HG02981 (cell line): ENCODE results near the gene KDM8.
A peak's percentile ranks its signal among the peaks of the same experiment; 100 is the strongest.
"Not testable (repeated sequence)": the region's sequence is repeated elsewhere in the genome, so short reads cannot be mapped to it uniquely, and the experiment has no call there.

Experiments
- ATAC-seq: cut with Tn5 transposase; IDR thresholded peaks from one replicate; pipeline ENCODE4 v1.9.1; 2021; ENCODE audit warnings: mild to moderate bottlenecking, moderate library complexity; ENCODE audit not compliant: unreplicated experiment

KDM8 gene

DNA sequence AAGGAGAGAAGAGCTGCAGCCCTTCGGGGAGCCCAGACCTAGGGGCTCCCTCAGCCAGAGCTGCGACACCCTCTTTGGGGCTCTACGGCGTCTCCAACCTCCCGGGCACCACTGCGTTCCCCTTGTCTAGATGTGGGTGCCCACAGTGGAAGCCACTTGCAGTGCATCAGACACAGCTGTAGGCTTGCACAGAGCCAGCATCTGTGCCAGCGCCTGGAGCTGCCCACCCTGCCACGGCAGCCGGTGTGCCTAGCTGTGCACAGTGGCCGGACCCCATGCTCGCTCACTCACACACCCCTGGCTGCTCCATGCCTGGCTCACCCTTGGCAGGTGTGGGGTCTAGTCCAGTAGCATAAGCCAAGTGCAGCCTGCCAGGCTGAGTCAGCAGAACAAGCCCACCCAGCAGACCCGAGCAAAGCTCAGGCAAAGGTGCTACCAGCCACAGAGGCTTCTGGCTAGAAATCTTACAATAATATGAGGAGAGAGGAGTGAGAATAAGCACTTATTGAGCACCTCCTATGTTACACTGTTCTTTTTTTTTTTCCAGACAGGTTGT, 12.9 kb upstream of the KDM8 start:
- ATAC-seq = no peak

DNA sequence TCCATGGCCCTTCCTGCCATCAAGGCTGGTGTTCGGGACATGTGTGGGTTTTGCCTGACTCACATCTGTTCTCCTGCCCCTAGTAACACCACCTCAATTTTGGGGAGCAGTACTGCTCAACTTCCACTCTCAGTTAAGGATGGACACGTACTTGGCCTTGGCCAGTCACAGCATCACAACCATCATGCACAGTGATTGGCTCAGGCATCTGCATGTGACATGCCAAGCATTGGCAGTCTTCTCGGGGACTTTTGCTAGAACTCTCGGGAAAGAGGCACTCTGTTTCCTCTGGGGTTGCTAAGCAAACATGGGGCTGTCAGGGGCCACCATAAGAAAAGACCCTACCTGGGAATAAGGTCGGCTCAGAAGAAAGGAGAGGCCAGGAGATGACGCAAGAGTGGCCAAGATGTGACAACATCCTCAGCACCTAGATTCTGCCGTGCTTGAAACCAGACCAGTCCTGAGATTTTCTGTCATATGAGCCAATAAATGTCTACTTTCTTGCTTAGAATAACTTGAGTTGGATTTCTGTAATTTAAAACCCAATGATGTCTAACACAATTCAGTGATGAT, 11.9 kb upstream of the KDM8 start:
- ATAC-seq = no peak

- no peak for ATAC-seq
Measured at GRCh38 chr16:27193300-27193990, 9.9 kb upstream of the KDM8 start.

GRCh38 chr16:27195076-27195741, 8.1 kb upstream of the KDM8 start:
- ATAC-seq = no peak

- ATAC-seq = no peak
Measured at GRCh38 chr16:27195941-27196595, 7.3 kb upstream of the KDM8 start.

DNA sequence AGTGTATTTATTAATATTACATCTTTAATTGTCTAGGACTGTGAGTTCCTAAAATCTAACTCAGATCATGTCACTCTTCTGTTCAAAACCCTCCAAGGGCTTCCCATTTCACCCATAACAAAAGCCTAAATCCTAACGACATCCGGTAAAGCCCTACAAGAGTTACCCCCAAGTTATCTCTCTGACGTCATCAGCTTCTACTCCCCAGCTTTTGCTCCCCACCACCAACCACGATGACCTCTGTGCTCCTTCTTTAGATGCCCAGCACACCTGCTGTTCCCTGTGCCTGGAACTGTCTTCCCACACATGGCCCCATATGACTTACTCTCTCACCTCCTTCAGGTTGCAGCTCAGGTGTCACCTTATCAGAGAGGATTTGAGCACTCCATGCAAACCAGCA, 6.3 kb upstream of the KDM8 start:
- no peak for ATAC-seq

- no peak for ATAC-seq
Measured at GRCh38 chr16:27198451-27199234, 4.7 kb upstream of the KDM8 start.

GRCh38 chr16:27199235-27199586, 4.1 kb upstream of the KDM8 start:
- no peak for ATAC-seq

DNA sequence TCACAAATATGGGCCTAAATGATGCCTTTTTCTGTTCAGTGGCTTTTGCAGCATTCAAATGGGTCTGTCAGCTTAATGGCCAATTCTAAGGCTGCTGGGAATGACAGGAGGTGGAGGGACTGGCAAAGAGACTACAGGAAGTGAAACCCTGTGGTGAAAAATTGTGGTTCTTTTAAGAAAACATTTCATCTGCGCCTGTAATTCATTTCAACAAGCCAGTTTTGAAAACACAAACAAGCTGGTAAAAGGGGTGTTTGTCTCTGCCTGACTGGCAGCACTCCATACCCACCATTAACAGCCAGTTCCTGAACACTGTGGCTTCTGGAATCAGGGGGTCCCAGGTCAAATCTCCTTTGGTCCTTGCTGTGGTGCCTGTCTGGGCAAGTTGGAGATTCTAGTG, 3.6 kb upstream of the KDM8 start:
- ATAC-seq = no peak

DNA sequence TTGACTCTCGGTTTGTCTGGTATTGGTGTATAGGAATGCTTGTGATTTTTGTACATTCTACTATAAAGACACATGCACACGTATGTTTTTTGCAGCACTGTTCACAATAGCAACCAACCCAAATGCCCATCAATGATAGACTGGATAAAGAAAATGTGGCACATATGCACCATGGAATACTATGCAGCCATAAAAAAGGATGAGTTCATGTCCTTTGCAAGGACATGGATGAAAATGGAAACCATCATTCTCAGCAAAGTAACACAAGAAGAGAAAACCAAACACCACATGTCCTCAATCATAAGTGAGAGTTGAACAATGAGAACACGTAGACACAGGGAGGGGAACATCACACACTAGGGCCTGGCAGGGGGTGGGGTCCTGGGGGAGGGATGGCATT, 2.4 kb upstream of the KDM8 start:
- not testable (repeated sequence) for ATAC-seq

DNA sequence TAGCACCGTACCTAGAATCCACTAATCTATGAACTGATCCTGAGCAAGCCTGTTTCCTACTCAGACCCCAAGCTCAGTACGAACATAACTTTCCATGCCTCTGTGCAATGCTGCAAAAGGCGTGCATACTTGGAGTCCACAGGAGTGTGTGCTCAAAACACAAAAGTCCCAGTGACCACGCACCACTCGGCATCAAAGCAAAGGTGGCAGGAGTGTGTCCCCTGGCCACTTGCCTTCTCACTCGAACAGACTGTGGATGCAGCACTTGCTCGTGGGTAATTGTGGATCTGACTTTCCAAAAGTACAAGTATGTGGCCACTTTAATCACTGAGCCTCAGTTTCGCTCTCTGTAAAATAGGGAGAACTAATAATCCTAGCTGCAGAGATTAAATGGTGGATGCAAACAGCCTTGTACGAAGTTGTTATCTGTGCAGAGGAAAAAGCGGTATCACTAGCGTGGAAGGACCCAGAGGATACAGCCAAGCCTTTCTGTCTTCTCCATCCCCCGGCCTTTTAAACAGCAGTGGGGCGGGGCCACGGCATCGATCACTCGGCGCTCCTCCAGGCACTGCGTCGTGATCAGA, 311 bp upstream of the KDM8 start:
- ATAC-seq = peak; percentile 56

DNA sequence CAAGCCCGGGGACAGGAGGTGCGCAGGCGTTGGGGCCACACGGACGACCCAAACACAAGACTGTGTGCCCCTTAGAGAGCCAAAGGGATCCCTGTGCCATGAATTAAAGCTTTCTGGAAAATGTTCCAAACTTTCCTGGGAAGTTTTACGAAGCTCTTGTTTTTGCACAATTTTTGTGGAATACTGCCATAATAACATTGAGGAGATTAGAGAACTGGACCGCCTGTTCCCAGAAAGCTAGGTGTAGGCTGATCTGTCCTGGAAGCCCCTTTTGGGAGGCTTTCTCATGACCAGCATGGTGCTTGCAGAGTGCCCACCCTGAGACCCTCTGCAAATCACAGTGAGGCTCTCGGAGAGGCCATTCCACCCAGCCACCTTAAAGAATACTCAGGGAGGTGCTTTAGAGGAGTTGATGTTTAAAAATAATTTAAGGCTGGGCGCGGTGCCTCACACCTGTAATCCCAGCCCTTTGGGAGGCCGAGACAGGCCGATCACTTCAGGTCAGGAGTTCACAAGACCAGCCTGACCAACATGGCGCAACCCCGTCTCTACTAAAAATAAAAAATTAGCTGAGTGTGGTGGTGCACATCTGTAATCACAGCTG, 1.1 kb downstream of the KDM8 start:
- no peak for ATAC-seq

- ATAC-seq = no peak
Measured at GRCh38 chr16:27205423-27206065, 2.2 kb downstream of the KDM8 start.

GRCh38 chr16:27207121-27207520, 3.8 kb downstream of the KDM8 start:
- not testable (repeated sequence) for ATAC-seq

DNA sequence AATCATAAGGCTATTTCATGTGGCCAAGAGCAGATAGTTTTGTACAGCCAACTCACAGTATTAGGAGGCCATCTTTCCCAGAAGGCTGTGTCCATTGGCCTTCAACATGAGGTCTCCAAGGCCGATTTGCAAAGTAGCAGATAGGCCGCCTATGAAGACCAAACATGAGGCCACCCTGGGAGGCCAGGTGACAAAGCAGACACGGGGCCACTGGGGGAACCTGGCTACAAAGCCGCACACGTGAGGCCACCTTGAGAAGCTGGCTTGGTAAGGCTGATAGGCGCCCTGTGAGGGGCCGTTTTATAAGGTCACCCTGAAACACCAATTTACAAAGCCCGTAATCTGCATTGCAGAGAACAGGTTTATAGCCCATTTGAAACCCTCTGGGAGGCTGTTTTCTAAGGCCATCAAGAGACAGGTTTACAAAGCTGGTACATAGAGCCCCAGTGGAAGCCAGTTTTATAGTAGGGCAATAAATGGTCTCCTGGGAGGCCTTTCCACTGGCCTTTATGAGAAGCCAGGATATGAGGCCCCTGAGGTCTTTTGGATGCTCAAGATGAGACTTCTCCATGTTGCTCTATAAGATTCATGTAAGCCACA, 4.9 kb downstream of the KDM8 start:
- no peak for ATAC-seq

GRCh38 chr16:27208796-27209195, 5.5 kb downstream of the KDM8 start:
- ATAC-seq = no peak

- ATAC-seq = no peak
Measured at GRCh38 chr16:27209591-27209990, 6.3 kb downstream of the KDM8 start.

DNA sequence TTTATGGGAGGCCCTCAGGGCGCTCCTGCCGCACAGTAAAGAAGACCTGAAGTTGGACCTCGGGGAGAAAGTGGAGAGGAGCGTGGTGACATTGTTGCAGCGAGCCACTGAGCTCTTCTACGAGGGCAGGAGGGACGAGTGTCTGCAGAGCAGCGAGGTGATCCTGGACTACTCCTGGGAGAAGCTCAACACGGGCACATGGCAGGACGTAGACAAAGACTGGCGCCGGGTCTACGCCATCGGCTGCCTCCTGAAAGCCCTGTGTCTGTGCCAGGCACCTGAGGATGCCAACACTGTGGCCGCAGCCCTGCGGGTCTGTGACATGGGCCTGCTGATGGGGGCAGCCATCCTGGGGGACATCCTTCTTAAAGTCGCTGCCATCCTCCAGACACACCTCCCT, 6.8 kb downstream of the KDM8 start:
- no peak for ATAC-seq

- no peak for ATAC-seq
Measured at GRCh38 chr16:27211026-27211425, 7.7 kb downstream of the KDM8 start.
